Measurements from ENCODE around the gene HIF3A.
A peak's percentile ranks its signal among the peaks of the same experiment; 100 is the strongest.
"Not testable (repeated sequence)": the region's sequence is repeated elsewhere in the genome, so short reads cannot be mapped to it uniquely, and the experiment has no call there.

The HIF3A gene

DNA sequence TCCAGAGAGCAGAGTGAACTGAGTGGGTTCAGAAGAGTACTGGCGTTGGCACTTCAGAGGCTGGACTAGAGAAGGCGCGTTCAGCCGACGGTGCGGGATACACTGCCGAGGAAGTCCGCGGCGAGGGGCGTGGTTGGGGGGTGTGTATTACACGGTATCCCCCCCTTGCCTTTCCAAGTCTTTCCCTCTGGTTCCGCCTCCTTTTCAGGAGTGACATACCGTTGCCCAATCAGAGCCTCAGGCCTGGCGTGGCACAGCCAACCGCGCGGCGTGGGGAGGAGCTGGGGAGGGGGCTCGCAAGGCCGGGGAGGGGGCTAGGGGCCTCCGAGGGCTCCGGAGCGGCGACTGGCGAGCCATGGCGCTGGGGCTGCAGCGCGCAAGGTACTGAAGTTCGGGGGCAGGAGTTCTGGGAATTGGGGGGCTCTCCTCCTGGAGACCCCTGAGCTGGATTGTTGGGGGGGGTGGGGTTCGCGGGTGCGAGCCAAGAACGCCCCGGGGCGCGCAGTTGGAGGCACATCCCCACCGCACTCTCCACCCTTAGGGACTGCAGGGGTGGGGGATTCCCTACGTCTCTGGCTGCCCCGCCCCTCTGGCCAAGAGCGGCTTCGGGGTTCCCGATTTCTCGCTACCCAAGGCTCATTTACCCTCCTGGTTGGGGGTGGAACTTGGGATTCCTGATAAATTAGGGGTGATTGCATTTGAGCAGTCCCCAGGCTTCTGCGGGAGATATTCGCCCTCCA, at the start of gene HIF3A:
TSS of gene HIF3A (plus strand) at position 321 of the 740 bp plus-strand sequence. CDS start at position 356, 35 bp downstream.
- DNase-seq (ENCODE audit: low spot score), result no peak

DNA sequence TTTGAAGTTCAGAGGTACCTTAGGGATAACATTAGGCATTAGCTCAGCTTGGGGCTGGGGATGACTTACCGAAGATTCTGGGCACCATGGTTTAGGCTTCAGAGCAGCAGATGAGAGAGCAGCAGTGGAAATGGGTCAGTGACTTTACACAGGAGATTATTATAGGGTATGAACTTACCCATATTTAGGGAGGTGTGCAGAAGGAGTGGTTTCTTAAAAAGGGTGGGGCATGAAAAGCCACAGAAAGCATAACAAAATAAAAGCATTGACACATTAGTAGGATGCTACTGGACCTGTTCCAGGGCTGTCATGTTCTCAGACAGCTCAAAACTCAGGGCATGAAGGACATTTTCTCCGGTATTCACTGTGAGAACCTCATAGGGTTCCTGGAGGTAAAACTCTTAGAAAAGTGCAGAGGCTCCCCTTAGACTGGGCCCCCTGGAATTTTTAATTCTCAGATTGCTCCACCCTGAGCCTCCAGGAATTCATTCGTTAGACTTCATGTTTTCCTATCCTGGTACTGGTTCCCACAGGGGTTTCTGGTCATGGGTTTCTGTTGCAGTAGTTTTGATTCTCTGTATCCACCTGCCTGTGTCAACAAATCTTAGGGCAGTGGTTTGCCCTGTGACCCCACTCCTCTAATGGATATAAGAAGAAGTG, 46.6 kb upstream of the HIF3A start:
- DNase-seq (ENCODE audit: low spot score), result no peak

DNA sequence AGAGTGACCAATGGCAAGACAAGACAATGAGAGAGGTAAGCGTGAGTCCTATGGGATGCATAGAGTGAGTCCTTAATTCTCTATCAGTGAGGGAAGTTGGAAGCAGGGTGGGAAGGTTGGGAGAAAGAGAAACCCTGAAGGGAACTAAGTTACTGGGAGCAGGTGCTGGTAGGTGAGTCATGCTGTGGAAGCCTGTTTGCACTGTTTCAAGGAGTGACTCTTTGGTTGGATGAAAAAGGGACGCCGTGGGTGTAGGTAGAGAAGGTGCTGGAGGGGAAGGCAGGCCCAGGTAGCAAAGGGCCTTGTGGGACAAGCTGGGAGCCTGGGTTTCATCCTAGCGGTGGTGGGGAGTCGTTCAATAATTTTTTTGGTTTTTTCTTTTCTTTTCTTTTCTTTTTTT, 45.4 kb upstream of the HIF3A start:
- no peak for DNase-seq (ENCODE audit: low spot score)

DNA sequence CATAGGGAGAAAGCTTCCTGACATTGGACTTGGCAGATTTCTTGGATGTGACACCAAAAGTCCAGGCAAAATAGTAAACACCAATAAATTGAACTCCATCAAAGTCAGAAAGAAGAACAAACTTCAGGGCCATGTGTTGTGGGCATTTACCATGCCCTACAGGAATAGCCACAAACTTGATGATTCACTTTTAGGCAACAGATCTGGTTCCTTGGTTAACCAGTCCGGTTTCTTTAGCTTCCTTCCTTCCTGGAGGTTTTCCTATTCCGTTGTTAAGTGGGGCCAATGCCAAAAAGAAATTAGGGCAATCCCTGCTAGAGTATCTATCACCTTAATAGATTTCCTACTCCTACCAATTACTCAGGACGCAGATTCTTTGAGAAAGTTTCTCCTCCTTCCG, 42.1 kb upstream of the HIF3A start:
- DNase-seq (ENCODE audit: low spot score), result no peak

DNA sequence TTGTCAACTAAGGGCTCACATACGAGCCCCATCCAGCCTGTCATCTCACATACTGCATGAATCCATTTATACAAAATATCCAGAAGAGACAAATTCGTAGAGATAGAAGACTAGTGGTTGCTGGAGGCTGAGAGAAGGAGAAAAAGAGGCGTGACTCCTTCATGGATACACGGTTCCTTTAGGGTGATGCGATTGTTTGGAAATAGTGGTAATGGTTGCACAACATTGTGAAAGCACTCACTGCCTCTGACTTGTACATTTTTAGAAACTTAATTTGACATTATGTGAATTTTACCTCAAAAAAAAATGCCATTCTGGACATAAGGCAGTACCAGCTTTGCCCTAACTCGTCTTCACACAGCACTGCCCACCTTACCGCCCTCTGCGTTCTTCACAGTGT, 40.0 kb upstream of the HIF3A start:
- no peak for DNase-seq (ENCODE audit: low spot score)

DNA sequence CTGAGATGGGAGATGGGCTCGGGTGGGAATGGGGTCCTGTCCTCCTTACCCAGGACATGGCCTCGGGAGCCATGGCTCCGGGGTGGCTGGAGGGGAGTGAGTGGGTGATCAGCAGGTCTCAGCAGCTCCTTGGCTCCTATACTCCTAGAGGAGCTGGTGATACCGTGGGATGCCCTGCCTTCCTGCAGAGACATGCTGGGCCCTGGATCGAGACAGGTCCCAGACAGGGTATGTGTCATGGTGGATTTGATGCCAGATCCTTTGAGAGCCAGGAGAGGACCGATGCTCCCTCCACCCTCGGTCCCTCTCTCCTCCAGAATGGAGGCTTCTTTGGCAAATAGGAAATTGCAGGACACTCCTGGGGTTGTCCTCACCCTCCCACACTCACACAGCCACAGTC, 35.3 kb upstream of the HIF3A start:
- DNase-seq (ENCODE audit: low spot score), result not testable (repeated sequence)

DNA sequence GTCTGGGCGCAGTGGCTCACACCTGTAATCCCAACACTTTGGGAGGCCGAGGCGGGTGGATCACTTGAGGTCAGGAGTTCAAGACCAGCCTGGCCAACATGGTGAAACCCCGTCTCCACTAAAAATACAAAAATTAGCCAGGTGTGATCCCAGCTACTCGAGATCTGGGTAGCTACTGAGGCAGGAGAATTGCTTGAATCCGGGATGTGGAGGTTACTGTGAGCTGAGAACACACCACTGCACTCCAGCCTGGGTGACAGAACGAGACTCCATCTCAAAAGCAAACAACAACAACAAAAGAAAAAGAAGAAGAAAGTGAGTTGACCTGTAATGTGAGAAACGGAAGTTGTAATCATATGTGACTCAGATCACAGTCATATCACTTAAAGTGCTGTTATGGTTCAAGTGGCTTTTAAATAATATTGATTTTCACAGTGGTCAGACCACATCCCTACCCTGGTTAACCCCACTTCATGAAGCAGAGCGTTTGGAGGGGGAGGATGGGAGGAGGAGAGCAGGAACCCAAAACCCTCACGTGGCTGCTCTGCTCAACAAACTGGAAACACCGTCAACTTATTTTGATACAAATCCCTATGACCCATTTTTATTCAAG, 34.1 kb upstream of the HIF3A start:
- not testable (repeated sequence) for DNase-seq (ENCODE audit: low spot score)

DNA sequence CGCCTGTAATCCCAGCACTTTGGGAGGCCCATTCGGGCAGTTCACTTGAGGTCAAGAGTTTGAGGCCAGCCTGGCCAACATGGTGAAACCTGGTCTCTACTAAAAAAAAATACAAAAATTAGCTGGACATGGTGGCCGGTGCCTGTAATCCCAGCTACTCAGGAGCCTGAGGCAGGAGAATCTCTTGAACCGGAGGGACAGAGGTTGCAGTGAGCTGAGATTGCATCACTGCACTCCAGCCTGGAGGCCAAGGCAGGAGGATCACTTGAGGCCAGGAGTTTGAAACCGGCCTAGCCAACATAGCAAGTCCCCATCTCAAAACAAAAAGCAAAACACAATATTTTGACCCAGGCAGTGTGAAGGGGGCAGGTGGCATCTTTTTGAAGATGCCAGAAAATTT, 32.0 kb upstream of the HIF3A start:
- not testable (repeated sequence) for DNase-seq (ENCODE audit: low spot score)

DNA sequence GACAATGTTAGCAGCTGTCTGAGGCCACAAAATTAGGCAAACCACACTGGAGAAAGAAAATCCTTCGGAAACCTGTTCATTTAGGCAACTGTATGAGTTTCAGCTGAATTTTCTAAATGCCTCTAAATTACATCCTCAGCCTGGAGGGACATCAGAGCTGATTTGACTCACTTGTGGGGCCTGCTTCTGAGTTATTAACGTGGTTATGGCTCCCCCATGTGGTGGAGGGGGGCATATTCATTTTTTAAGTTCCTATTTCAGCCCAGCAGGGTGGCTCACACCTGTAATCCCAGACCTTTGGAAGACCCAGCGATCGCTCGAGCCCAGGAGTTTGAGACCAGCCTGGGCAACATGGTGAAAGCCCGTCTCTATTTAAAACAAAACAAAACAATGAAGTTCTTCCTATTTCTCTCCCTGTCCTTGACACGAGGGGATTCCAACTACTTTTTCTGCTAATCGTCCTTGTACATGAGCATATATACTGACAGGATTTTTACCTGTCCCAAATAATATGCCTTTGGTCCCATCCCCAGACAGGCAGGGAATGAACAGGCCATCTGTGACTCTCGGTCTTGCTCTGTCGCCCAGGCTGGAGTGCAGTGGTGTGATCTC, 31.5 kb upstream of the HIF3A start:
- peak; percentile 65 for DNase-seq (ENCODE audit: low spot score)

DNA sequence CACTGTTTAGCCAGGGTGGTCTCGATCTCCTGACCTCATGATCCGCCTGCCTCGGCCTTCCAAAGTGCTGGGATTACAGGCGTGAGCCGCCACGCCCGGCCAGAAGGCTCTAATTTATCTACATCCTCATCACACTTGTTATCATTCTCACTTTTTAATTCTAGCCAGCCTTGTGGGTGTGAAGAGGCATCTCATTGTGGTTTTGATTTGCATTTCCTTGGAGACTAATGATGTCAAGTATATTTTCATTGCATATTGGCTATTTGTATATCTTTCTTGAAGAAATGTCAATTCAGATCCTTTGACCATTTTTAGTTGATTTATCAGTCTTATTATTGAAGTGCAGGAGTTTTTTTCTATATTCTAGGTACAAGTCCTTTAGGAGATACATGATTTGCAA, 27.7 kb upstream of the HIF3A start:
- DNase-seq (ENCODE audit: low spot score), result no peak

DNA sequence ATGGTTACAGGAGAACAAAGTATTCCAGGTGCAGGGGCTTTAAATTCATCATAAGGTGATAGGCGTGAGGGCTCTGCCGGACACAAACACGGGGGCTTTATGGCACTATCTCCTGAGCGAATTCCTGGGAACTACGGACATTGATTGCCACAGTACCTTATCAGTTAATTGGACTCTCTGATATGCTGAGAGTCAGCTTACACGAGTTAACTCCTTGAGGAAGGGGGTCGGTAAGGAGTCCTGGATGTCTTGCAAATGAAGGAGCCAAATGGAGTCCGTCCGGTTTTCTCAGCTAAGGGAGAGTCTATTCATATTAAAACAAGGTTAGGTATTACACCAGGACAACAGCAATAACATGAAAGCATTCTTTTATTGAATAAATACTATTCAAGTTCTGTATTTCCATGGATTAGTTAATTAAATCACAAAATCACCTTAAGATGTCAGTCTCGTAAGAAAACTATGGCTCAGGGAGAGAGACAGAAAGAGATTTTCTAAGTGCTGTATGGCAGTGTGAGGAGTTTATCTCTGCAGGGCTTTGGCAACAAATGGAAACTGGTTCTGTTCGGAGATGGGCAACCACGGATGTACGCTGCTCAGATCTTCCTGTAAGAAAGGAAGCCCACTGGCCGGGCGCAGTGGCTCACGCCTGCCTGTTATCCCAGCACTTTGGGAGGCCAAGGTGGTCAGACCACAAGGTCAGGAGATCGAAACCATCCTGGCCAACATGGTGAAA, 26.2 kb upstream of the HIF3A start:
- DNase-seq (ENCODE audit: low spot score), result no peak

DNA sequence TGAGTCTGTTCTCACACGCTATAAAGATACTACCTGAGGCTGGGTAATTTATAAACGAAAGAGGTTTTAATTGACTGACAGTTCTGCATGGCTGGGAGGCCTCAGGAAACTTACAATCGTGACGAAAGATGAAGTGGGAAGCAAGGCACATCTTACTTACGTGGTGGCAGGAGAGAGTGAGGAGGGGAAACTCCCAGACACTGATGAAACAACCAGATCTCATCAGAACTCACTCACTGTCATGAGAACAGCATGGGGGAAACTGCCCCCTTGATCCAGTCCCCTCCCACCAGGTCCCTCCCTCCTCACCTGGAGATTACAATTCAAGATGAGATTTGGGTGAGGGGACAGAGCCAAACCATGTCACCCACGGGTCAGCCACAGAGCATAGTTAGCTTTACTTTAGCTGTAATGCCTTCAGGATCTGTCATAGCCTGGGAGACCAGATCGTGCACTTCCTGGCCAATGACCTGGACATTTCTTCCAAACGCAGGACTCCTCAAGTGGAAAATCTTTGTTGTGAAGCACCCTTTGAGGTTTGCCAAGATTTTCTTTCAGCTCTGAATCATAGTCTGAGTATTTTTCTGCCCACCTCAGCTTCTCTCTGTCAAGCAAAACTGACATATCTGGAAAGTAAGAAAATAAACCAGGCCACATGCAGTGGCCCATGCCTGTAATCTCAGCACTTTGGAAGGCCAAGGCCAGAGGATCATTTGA, 25.2 kb upstream of the HIF3A start:
- DNase-seq (ENCODE audit: low spot score), result no peak

DNA sequence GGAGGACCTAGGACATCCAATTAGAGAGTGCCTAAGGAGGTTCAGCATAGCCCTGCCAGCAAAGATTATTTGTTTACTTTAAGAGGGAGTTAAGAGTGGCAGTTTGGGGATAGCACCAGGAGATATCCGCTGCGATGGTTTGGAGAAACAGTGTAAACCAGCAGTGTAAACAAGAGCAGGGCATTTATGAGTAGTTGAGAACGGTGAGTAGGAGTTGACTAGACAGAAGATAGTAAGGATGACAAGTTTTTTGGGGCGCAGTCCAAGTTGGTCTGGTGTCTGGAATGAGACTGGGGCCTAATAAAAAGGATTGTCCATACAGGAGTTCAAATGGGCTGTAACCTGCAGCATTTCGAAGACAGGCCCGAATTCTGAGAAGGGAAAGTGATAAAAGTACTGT, 22.9 kb upstream of the HIF3A start:
- not testable (repeated sequence) for DNase-seq (ENCODE audit: low spot score)

DNA sequence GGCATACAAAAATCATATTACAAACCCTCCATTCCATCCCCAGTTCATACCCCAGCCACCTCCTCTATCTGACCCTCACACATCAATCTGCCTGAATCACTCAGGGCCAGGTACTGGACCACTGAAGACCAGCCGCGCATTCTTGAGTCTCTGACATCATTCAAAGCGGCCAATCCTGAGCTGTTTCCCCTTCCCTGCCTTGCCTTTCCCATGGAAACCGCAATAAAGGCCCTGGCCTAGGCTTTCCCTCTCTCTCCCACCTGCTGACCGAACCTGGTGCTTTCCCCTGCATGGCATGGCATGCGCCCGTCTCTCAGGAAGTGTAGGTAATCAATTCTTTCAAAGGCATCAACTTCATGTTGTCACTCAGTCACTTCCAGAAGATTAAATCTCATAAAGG, 17.7 kb upstream of the HIF3A start:
- DNase-seq (ENCODE audit: low spot score), result no peak

DNA sequence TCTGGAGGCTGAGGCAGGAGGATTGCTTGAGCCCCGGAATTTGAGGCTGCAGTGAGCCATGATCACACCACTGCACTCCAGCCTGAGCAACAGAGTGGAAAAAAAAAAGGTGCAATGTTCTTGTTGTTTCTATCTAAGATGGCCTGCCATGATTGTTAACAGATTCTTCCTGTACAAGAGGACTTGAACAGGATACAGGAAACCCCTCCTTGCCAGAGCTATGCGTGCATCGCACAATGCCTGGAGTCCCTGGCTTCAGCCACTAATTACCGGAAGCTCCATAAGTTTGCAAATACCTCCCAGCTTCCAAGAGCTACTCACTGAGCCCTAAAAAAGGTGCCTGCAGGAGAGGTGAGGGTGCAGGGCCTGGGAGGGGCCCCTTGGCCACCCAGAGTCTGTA, 13.1 kb upstream of the HIF3A start:
- DNase-seq (ENCODE audit: low spot score), result no peak

DNA sequence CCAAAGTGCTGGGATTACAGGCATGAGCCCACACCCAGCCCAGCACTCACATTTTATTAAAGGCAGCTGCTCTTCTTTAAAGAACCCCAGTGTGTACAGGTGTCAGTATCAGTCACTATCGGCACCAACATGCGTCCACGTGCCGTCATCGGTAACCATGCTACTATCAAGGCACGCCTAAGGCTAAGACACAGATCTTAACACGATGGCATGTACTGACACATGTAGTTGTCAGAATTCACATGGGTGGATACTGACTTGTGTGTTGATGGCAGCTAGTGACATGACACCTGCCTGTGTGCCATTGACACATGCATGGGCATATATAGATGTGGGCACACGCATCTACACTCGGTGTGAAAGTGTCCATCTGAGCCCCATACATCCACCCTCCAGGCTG, 12.2 kb upstream of the HIF3A start:
- DNase-seq (ENCODE audit: low spot score), result no peak

DNA sequence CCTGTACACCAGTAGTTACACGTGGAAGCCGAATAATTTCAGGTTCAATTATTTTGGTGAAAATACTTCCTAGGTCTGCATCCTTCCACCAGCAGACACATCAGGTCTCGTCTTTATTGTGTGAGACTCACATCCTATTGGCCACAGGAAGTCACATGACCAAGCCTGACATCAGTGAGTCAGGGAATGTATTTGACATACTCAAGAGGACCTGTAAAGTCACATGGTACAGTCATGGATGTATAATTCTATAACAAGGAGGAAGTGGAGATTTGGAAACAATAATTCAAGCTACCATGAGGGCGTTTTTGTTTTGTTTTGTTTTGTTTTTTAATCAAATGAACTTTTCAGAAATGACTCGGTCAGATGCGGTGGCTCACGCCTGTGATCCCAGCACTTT, 9.3 kb upstream of the HIF3A start:
- no peak for DNase-seq (ENCODE audit: low spot score)

DNA sequence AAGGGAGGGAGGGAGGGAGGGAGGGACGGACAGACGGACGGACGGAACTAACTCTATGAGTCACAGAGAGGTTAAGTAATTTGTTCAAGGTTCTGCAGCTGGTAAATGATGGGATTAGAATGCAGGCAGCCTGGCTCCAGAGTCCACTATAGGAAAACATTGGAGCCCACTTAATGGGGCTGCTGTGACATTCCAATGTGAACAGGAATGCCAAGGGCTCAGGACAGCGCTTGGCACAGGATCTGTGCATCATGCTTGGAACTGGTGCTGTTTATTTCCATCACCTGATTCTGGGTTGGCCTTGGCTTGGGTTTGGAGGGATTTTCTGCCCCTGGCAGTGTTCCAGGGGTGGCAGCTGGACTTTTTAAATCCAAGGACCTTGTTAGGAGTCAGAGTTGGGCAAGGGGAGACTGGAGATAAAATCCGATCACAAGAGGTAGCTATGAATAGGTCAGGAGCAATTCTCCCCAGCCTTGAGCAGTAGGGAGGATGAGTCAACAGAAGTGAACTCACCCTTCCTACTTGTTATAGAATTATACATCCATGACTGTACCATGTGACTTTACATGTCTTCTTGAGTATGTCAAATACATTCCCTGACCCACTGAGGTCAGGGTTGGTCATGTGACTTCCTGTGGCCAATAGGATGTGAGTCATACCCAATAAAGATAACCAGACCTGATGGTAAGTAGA, 7.8 kb upstream of the HIF3A start:
- DNase-seq (ENCODE audit: low spot score), result no peak

DNA sequence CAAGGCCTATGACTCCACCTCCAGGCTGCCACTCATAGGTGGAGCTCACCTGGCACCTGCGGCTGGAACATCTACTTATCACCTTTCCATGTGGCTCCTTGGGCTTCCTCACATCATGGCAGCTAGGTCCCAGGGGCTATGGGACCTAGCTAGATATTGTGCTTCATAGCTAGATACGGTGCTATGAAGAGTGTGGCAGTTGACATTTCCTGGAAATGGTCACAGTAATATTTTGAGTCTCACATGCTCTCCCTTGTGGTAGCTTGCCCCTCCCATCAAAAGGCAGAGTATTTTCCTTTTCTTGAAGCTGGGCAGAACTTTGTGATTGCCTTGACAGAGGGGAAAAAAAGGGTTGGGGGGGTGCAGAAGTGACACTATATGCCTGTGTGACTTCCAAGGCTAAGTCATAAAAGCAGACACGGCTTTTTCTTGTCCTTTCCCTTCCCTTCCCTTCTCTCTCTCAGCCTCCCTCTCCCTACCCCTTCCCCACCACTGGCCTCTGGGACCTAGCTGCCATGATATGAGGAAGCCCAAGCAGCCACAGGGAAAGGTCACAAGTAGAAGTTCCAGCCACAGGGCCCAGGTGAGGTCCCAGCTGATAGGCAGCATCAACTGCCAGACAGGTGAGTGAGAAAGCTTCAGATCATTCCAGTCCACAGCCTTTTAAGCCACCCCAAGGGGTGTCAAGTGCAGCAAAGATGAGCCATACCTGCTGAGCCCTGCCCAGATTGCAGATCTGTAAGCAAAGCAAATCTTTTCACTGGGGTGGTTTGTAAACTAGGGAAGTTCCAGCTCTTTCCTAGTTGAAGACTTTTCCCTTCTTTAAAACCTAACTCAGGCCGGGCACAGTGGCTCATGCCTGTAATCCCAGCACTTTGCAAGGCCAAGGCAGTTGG, 6.9 kb upstream of the HIF3A start:
- DNase-seq (ENCODE audit: low spot score), result no peak

DNA sequence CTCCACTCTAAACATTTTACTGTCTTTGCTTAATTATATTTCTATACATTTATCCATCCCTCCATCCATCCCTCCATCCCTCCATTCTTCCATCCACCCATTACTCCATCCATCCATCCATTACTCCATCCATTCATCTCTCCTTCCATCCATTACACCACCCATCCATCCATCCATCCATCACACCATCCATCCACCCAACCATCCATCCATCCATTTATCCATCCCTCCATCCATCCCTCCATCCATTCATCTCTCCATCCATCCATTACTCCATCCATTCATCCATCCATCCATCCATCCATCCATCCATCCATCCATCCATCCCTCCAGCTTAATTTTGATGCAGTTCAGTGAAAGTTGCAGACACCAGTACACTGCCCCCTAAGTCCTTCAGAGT, 5.0 kb upstream of the HIF3A start:
- no peak for DNase-seq (ENCODE audit: low spot score)

Measured in HuH-7 (cell line).